SJCRH30 (cell line): ENCODE measurements around the gene SAPCD2. TPM values are rescaled to one million over a fixed set of nuclear protein-coding genes. Genes with fewer than 3 reads are reported as not detected.
"Not testable (repeated sequence)": the region's sequence is repeated elsewhere in the genome, so short reads cannot be mapped to it uniquely, and the experiment has no call there.

ENCODE experiments used
- DNase-seq, 2 experiments: peaks; one replicate each; pipeline ENCODE4 v3.0.0-alpha.2; 2015 to 2020
- H3K27ac ChIP-seq: fragments of 250-450 bp; sonication (Bioruptor Pico); 2 replicates; pipeline ENCODE4 v1.5.1; 2020; ENCODE audit warnings: mild to moderate bottlenecking, moderate library complexity
- H3K27me3 ChIP-seq: fragments of 250-450 bp; sonication (Bioruptor Pico); 2 replicates; pipeline ENCODE4 v1.5.1; 2020; ENCODE audit warnings: mild to moderate bottlenecking, moderate library complexity
- H3K36me3 ChIP-seq: fragments of 250-450 bp; sonication (Bioruptor Pico); 2 replicates; pipeline ENCODE4 v1.5.1; 2020; ENCODE audit warnings: mild to moderate bottlenecking, moderate library complexity
- H3K4me1 ChIP-seq: fragments of 250-450 bp; sonication (Bioruptor Pico); 2 replicates; pipeline ENCODE4 v1.5.1; 2020; ENCODE audit warnings: mild to moderate bottlenecking, moderate library complexity
- H3K4me3 ChIP-seq: fragments of 250-450 bp; sonication (Bioruptor Pico); 2 replicates; pipeline ENCODE4 v1.5.1; 2020; ENCODE audit warnings: mild to moderate bottlenecking, moderate library complexity
- H3K9me3 ChIP-seq: fragments of 250-450 bp; sonication (Bioruptor Pico); replicated peaks from 2 replicates; pipeline ENCODE4 v1.5.1; 2020; ENCODE audit warnings: mild to moderate bottlenecking, moderate library complexity
- total RNA-seq: library from RNA; depleted of rRNA; stranded (reverse); fragments of >200 nt; shearing (Covaris generic); gene quantifications from 2 replicates; pipeline ENCODE4 v1.2.3, GENCODE V29; 2014; rRNA removed

SAPCD2 gene, protein sequence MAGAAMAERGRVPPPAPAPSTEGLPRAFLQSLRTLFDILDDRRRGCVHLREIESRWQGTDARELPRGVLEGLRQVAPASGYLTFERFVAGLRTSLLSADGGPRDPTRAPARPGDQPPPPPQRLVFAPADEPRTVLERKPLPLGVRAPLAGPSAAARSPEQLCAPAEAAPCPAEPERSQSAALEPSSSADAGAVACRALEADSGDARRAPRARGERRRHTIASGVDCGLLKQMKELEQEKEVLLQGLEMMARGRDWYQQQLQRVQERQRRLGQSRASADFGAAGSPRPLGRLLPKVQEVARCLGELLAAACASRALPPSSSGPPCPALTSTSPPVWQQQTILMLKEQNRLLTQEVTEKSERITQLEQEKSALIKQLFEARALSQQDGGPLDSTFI
- total RNA-seq: 69.7 and 71.0 TPM in 2 replicates

GRCh38 chr9:137070201-137070905, at the start of gene SAPCD2:
TSS of gene SAPCD2 (minus strand) at chr9:137070557. CDS start at chr9:137070460, 97 bp downstream.
- 0 out of 2 replicates have a peak, but pooled peaks cover 4% of the 10 kb centered on the region for H3K36me3 ChIP-seq
- H3K4me1 ChIP-seq: peaks cover 11% of the 10 kb centered on the region
- no peaks in the 10 kb centered on the region for H3K27me3 ChIP-seq
- peak within 1 kb of the TSS; percentile 68 for H3K4me3 ChIP-seq
- peak; percentile 95 to 97 for DNase-seq
- peak within 1 kb of the TSS; percentile 45 for H3K27ac ChIP-seq
- H3K9me3 ChIP-seq: no peaks in the 10 kb centered on the region

DNA sequence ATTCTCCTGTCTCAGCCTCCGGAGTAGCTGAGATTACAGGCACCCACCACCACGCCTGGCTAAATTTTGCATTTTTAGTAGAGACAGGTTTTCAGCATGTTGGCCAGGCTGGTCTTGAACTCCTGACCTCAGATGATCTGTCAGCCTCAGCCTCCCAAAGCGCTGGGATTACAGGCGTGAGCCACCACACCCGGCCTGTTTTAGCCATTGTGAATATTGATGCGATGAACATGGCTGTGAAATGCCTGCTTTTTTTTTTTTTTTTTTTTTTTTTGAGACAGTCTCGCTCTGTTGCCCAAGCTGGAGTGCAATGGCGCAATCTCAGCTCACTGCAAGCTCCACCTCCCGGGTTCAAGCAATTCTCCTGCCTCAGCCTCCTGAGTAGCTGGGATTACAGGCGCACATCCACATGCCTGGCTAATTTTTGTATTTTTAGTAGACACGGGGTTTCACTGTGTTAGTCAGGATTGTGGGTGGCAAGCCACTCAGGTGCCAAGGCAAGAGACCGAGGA, 47.8 kb upstream of the SAPCD2 start:
- not testable (repeated sequence) for DNase-seq, H3K27ac ChIP-seq, H3K36me3 ChIP-seq, H3K4me1 ChIP-seq, H3K4me3 ChIP-seq, H3K9me3 ChIP-seq
- peaks cover 14% of the 10 kb centered on the region; the same call in 1 of the 2 replicates for H3K27me3 ChIP-seq

GRCh38 chr9:137117269-137117731, 46.9 kb upstream of the SAPCD2 start:
- H3K27ac ChIP-seq: no peak overlapping the region
- H3K9me3 ChIP-seq: no peaks in the 10 kb centered on the region
- peaks cover 14% of the 10 kb centered on the region; the same call in 1 of the 2 replicates for H3K27me3 ChIP-seq
- DNase-seq: no peak
- H3K36me3 ChIP-seq: no peaks in the 10 kb centered on the region
- H3K4me1 ChIP-seq: peaks cover 10% of the 10 kb centered on the region; the same call in 1 of the 2 replicates
- no peak overlapping the region for H3K4me3 ChIP-seq

DNA sequence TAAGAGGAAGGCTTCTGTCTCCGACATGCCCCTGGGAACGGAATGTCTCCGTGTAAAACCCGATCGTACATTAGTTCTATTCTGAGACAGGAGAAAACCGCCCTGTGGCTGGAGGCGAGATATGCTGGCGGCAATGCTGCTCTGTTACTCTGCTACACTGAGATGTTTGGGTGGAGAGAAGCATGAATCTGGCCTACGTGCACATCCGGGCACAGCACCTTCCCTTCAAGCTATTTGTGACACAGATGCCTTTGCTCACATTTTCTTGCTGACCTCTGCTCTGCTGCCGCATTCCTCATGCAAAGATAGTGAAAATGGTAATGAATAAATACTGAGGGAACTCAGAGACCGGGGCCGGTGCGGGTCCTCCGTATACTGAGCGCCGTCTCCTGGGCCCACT, 46.4 kb upstream of the SAPCD2 start:
- peaks cover 14% of the 10 kb centered on the region; the same call in 1 of the 2 replicates for H3K27me3 ChIP-seq
- H3K4me3 ChIP-seq: no peak overlapping the region
- no peaks in the 10 kb centered on the region for H3K9me3 ChIP-seq
- H3K4me1 ChIP-seq: peaks cover 8% of the 10 kb centered on the region; the same call in 1 of the 2 replicates
- DNase-seq: no peak
- H3K27ac ChIP-seq: no peak overlapping the region
- H3K36me3 ChIP-seq: no peaks in the 10 kb centered on the region

DNA sequence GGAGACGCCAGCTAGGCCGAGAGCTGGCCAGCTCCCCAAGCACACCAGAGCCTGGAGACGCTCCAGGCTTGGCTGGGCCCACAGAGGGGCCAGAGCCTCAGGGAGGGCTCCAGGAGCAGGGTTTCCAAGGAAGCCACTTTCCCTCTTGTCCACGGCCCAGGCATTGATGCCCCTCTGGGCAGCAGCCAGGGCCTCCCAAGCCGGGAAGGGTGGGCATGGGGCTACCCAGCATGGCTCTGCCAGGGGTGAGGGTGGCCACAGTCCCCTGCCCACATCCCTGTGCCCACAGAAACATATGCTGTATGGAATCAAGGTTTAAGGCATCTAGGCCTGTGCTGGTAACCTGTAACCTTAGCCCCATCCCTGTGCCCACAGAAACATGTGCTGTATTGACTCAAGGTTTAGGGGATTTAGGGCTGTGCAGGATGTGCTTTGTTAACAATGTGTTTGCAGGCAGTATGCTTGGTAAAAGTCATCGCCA, 45.7 kb upstream of the SAPCD2 start:
- Histone ChIP-seq H3K4me3 (no peak overlapping the region), H3K9me3 (no peaks in the 10 kb centered on the region), H3K36me3 (no peaks in the 10 kb centered on the region), H3K4me1 (peaks cover 8% of the 10 kb centered on the region; the same call in 1 of the 2 replicates), H3K27me3 (peaks cover 14% of the 10 kb centered on the region; the same call in 1 of the 2 replicates), H3K27ac (no peak overlapping the region)
- DNase-seq: peak in 1 of 2 experiments; percentile 51

DNA sequence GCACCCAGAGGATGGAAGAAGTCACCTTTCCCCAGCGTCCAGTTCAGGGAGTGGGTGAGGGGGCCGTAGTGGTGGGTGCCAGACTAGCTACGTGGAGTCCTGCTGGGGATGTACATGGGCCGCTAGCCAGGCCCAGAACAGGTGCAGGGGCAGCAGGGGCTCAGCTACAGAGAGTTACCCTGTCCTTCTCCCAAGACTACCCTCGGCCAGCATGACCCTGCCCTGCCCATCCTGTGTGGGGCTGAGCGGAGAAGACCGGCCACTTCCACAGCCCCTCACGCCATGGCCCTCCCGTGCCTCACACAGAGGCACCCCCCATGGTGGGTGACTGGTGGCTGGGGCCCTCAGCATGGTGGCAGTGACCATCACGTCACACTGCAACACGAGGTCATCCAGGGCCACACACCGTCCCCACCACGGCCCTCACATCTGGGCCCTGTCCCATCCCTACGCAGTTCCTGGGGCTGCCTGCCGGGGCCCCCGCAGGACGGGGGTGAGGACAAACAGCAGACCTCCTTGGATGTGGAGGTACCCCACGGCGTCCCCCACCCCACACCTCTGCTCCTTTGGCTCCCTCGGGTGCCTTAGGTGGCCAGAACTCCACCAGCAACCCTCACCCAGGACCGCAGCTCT, 45.2 kb upstream of the SAPCD2 start:
- Histone ChIP-seq H3K27ac (no peak overlapping the region), H3K4me1 (peaks cover 8% of the 10 kb centered on the region; the same call in 1 of the 2 replicates), H3K9me3 (no peaks in the 10 kb centered on the region), H3K27me3 (peaks cover 14% of the 10 kb centered on the region; the same call in 1 of the 2 replicates), H3K36me3 (0 out of 2 replicates have a peak, but pooled peaks cover under 1% of the 10 kb centered on the region), H3K4me3 (no peak overlapping the region)
- DNase-seq: peak in 1 of 2 experiments; percentile 27

GRCh38 chr9:137114613-137115393, 44.4 kb upstream of the SAPCD2 start, which contains the start of gene DPP7:
TSS of gene DPP7 (minus strand) at chr9:137114733. CDS start at chr9:137114713, 20 bp downstream.
- no peaks in the 10 kb centered on the region for H3K9me3 ChIP-seq
- H3K36me3 ChIP-seq: 0 out of 2 replicates have a peak, but pooled peaks cover 3% of the 10 kb centered on the region
- peak within 1 kb of the TSS; percentile 62 for H3K4me3 ChIP-seq
- H3K4me1 ChIP-seq: peaks cover 8% of the 10 kb centered on the region; the same call in 1 of the 2 replicates
- no peak within 1 kb of the TSS for H3K27ac ChIP-seq
- DNase-seq: peak in 1 of 2 experiments; percentile 55
- H3K27me3 ChIP-seq: peaks cover 14% of the 10 kb centered on the region; the same call in 1 of the 2 replicates

DNA sequence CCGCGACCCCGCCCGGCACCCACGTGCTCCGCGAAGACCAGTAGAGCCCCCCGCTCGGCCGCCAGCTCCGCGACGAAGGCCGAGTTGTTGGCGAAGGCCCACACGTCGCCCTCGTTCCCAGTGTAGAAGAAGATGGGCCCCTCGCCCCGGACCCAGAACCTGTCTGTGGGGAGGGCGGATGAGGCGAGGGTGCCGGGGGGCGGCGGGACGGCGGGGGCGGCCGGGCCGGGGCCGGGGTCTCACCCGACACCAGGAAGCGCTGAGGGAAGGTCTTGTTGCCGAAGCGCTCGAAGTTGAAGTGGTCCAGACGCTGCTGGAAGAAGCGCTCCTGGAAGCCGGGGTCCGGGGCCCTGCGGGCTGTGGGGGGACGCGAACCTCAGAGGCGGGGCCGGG, 43.9 kb upstream of the SAPCD2 start:
- Histone ChIP-seq H3K27me3 (peaks cover 14% of the 10 kb centered on the region; the same call in 1 of the 2 replicates), H3K27ac (no peak overlapping the region), H3K36me3 (peaks cover 5% of the 10 kb centered on the region; the same call in 1 of the 2 replicates), H3K4me3 (peak overlapping the region; percentile 62), H3K4me1 (peaks cover 8% of the 10 kb centered on the region; the same call in 1 of the 2 replicates), H3K9me3 (no peaks in the 10 kb centered on the region)
- DNase-seq: no peak

DNA sequence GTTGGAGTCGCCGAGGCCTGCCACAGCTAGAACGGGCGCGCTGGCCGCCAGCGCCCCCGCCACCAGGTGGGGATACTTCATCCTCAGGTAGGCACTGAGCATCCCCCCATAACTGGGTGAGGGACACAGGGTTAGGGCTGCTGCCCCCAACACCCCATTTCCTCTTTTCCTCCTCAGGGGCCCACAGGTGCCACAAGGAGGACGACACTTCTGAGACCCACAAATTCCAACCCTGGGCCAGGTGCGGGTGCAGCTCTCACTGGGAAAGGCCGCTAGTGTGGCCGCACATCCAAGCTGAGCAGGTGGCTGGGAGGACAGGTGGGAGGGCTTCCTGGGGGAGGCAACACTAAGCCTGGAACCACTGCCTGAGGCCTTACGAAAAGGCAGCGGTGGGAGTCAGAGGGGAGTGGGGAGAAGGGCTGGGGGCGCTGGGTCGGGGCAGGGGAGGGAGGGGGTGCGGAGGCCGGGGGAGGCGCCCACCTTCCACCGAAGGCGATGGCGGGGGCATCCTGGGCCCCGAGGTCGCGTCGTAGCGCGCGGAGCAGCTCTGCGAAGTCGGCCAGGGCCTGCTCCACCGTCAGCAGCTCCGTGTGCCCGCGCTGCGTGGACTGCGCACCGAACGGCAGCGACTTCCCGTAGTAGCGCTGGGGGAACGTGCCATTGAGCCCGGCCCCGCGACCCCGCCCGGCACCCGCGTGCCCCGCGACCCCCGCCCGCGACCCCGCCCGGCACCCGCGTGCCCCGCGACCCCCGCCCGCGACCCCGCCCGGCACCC, 43.2 kb upstream of the SAPCD2 start:
- H3K4me3 ChIP-seq: no peak overlapping the region
- peaks cover 12% of the 10 kb centered on the region for H3K36me3 ChIP-seq
- peaks cover 14% of the 10 kb centered on the region; the same call in 1 of the 2 replicates for H3K27me3 ChIP-seq
- H3K27ac ChIP-seq: no peak overlapping the region
- peaks cover 8% of the 10 kb centered on the region; the same call in 1 of the 2 replicates for H3K4me1 ChIP-seq
- no peaks in the 10 kb centered on the region for H3K9me3 ChIP-seq
- DNase-seq: no peak

DNA sequence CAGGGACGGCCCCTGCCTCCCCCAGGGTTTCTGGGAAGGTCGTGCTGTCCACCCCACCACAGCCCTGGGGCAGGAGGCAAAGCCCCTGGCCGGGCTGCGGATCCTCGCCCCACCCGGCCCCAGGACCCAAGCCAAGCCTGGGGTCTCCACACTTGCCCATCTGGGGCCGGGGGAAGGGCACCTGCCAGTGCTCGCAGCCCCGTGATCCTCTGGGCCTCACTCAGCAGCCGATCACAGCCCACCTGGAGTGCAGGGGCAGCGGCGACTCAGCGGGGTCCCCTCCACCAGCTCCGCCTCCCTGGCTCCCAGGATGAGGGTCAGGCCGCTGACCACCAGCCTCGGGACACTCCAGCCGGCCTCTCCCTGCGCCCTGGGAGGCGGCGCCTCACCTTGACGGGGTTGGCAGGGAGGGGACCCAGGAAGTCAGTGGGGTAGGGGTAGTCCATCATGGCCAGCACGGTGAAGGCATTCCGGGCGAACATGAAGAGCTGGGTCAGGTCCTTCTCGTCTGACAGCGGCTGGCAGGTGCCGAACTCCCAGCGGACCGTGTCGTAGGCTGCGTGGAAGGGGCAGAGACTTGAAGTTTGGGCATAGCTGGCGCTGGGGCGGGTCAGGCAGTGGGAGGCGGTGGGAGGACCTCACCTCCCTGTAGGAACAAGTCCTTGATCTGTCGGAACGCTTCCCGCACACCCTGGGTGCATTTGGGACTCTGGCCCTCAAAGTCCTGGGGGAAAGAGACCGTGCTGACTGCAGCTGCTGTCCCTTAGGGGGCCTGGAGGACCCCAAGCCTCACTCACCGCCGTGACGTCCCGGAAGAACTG, 42.4 kb upstream of the SAPCD2 start:
- H3K27me3 ChIP-seq: peaks cover 14% of the 10 kb centered on the region; the same call in 1 of the 2 replicates
- H3K9me3 ChIP-seq: no peaks in the 10 kb centered on the region
- no peak overlapping the region for H3K27ac ChIP-seq
- H3K36me3 ChIP-seq: peaks cover 20% of the 10 kb centered on the region
- DNase-seq: no peak
- no peak overlapping the region for H3K4me3 ChIP-seq
- H3K4me1 ChIP-seq: peaks cover 8% of the 10 kb centered on the region; the same call in 1 of the 2 replicates

- Histone ChIP-seq H3K4me1 (peaks cover 8% of the 10 kb centered on the region; the same call in 1 of the 2 replicates), H3K36me3 (peaks cover 28% of the 10 kb centered on the region), H3K27ac (no peak overlapping the region), H3K27me3 (peaks cover 14% of the 10 kb centered on the region; the same call in 1 of the 2 replicates), H3K4me3 (no peak overlapping the region), H3K9me3 (no peaks in the 10 kb centered on the region)
- DNase-seq: no peak
These were observed 41.6 kb upstream of the SAPCD2 start for GRCh38 chr9:137111788-137112563.
